GM21390 (cell line): ENCODE measurements around the gene ST6GALNAC2.

Experiments
- ATAC-seq: cut with Tn5 transposase; IDR thresholded peaks from one replicate; pipeline ENCODE4 v1.9.1; 2021; ENCODE audit not compliant: unreplicated experiment

Gene ST6GALNAC2

GRCh38 chr17:76599694-76600460 lies 14.2 kb upstream of the ST6GALNAC2 start:
- ATAC-seq = no peak

GRCh38 chr17:76598004-76598439 lies 12.4 kb upstream of the ST6GALNAC2 start:
- no peak for ATAC-seq

GRCh38 chr17:76597156-76598003 lies 11.7 kb upstream of the ST6GALNAC2 start:
- no peak for ATAC-seq

- no peak for ATAC-seq
Observed at GRCh38 chr17:76594690-76595089, 9.0 kb upstream of the ST6GALNAC2 start.

GRCh38 chr17:76593959-76594358 lies 8.3 kb upstream of the ST6GALNAC2 start:
- no peak for ATAC-seq

- ATAC-seq = no peak
Observed at GRCh38 chr17:76593384-76593826, 7.7 kb upstream of the ST6GALNAC2 start.

- ATAC-seq = no peak
Observed at GRCh38 chr17:76588182-76588581, 2.5 kb upstream of the ST6GALNAC2 start.

GRCh38 chr17:76586741-76587487 lies 1.3 kb upstream of the ST6GALNAC2 start:
- ATAC-seq = no peak

- ATAC-seq = no peak
Observed at GRCh38 chr17:76585033-76585648, 519 bp downstream of the ST6GALNAC2 start.

GRCh38 chr17:76584427-76585032 lies 1.1 kb downstream of the ST6GALNAC2 start:
- ATAC-seq = no peak

GRCh38 chr17:76582660-76583059 lies 3.0 kb downstream of the ST6GALNAC2 start:
- ATAC-seq = no peak

GRCh38 chr17:76581515-76581914 lies 4.1 kb downstream of the ST6GALNAC2 start:
- no peak for ATAC-seq

GRCh38 chr17:76579281-76579680 lies 6.4 kb downstream of the ST6GALNAC2 start:
- ATAC-seq = no peak

GRCh38 chr17:76578376-76578775 lies 7.3 kb downstream of the ST6GALNAC2 start:
- ATAC-seq = no peak

GRCh38 chr17:76577876-76578275 lies 7.8 kb downstream of the ST6GALNAC2 start:
- ATAC-seq = no peak

GRCh38 chr17:76576189-76576588 lies 9.5 kb downstream of the ST6GALNAC2 start:
- no peak for ATAC-seq

- ATAC-seq = no peak
Observed at GRCh38 chr17:76575570-76575969, 10.1 kb downstream of the ST6GALNAC2 start.

- no peak for ATAC-seq
Observed at GRCh38 chr17:76574166-76574565, 11.5 kb downstream of the ST6GALNAC2 start.

GRCh38 chr17:76573096-76573495 lies 12.6 kb downstream of the ST6GALNAC2 start:
- no peak for ATAC-seq

- no peak for ATAC-seq
Observed at GRCh38 chr17:76572201-76572910, 13.3 kb downstream of the ST6GALNAC2 start.
